GM18909 (cell line): ENCODE data around the gene MT1G.
"Not testable (repeated sequence)": the region's sequence is repeated elsewhere in the genome, so short reads cannot be mapped to it uniquely, and the experiment has no call there.

Experiments
- ATAC-seq: cut with Tn5 transposase; IDR thresholded peaks from one replicate; pipeline ENCODE4 v1.9.1; 2021; ENCODE audit warnings: mild to moderate bottlenecking; ENCODE audit not compliant: unreplicated experiment, poor library complexity

MT1G gene

GRCh38 chr16:56623637-56624036 is 44.2 kb downstream of the MT1G start:
- ATAC-seq, result no peak

- not testable (repeated sequence) for ATAC-seq
Measured at GRCh38 chr16:56623184-56623583, 44.7 kb downstream of the MT1G start.

GRCh38 chr16:56621665-56622445 is 46.0 kb downstream of the MT1G start:
- ATAC-seq, result not testable (repeated sequence)

- ATAC-seq, result no peak
Measured at GRCh38 chr16:56620339-56620897, 47.4 kb downstream of the MT1G start.

- ATAC-seq, result no peak
Measured at GRCh38 chr16:56618138-56618537, 49.7 kb downstream of the MT1G start.

- ATAC-seq, result no peak
Measured at GRCh38 chr16:56617212-56618085, 50.4 kb downstream of the MT1G start.
